Measurements from ENCODE around the gene HPCAL1. TPM values are rescaled to one million over a fixed set of nuclear protein-coding genes. Genes with fewer than 3 reads are reported as not detected.

Gene HPCAL1
- total RNA-seq, 1 donor from 2014 or later = 401 TPM

GRCh38 chr2:10435820-10436204 lies 133.1 kb downstream of the HPCAL1 start:
- intact Hi-C loops (cut with DNase I) = loop anchor here (1.0 to 10.0 kb wide), 3 partner anchors 312 to 621 kb away; no protein-coding TSS in a partner anchor
- H3K4me1 ChIP-seq = peaks cover 0 to 2% of the 10 kb centered on the region in 2 donors

GRCh38 chr2:10436583-10437110 lies 133.9 kb downstream of the HPCAL1 start:
- intact Hi-C loops (cut with DNase I) = loop anchor here (10.0 kb wide), 1 partner anchor 622 kb away; no protein-coding TSS in a partner anchor
- H3K9me3 ChIP-seq = no peaks in the 10 kb centered on the region
- no peak overlapping the region for H3K27ac ChIP-seq
- H3K4me1 ChIP-seq = peaks cover 0 to 2% of the 10 kb centered on the region in 2 donors
- H3K36me3 ChIP-seq = peaks cover 20 to 21% of the 10 kb centered on the region in 2 donors
- H3K27me3 ChIP-seq = no peaks in the 10 kb centered on the region
- H3K4me3 ChIP-seq = no peak overlapping the region
- TF ChIP-seq CTCF (IDR thresholded peaks at IDR 0.05) = no peak
- DNase-seq (ENCODE audit: low spot score in 2 of 2) = no peak

More at GRCh38 chr2:10435820-10436204, 133.1 kb downstream of the HPCAL1 start:
- H3K27me3 ChIP-seq = no peaks in the 10 kb centered on the region
- DNase-seq (ENCODE audit: low spot score in 2 of 2) = no peak
- no peak for TF ChIP-seq CTCF (IDR thresholded peaks at IDR 0.05)
- no peak overlapping the region for H3K4me3 ChIP-seq
- H3K27ac ChIP-seq = no peak overlapping the region
- peaks cover 12 to 13% of the 10 kb centered on the region in 2 donors for H3K36me3 ChIP-seq
- no peaks in the 10 kb centered on the region for H3K9me3 ChIP-seq

GRCh38 chr2:10437806-10438205 lies 135.1 kb downstream of the HPCAL1 start:
- no peak for DNase-seq (ENCODE audit: low spot score in 2 of 2)
- intact Hi-C loops (cut with DNase I) = loop anchor here (10.0 kb wide), 1 partner anchor 623 kb away; no protein-coding TSS in a partner anchor
- H3K27me3 ChIP-seq = no peaks in the 10 kb centered on the region
- H3K27ac ChIP-seq = no peak overlapping the region
- no peak for TF ChIP-seq CTCF (IDR thresholded peaks at IDR 0.05)
- no peak overlapping the region for H3K4me3 ChIP-seq
- peaks cover 0 to 2% of the 10 kb centered on the region in 2 donors for H3K4me1 ChIP-seq
- no peaks in the 10 kb centered on the region for H3K9me3 ChIP-seq
- H3K36me3 ChIP-seq = peaks cover 31 to 33% of the 10 kb centered on the region in 2 donors

GRCh38 chr2:10438688-10439087 lies 136.0 kb downstream of the HPCAL1 start:
- no peak overlapping the region for H3K4me3 ChIP-seq
- H3K4me1 ChIP-seq = peaks cover 0 to 2% of the 10 kb centered on the region in 2 donors
- no peak for DNase-seq (ENCODE audit: low spot score in 2 of 2)
- H3K9me3 ChIP-seq = no peaks in the 10 kb centered on the region
- no peak for TF ChIP-seq CTCF (IDR thresholded peaks at IDR 0.05)
- no peaks in the 10 kb centered on the region for H3K27me3 ChIP-seq
- peaks cover 39 to 41% of the 10 kb centered on the region in 2 donors for H3K36me3 ChIP-seq
- intact Hi-C loops (cut with DNase I) = loop anchor here (10.0 kb wide), 1 partner anchor 624 kb away; no protein-coding TSS in a partner anchor
- no peak overlapping the region for H3K27ac ChIP-seq

GRCh38 chr2:10439185-10439879 lies 136.6 kb downstream of the HPCAL1 start:
- Histone ChIP-seq H3K4me1 (peaks cover 0 to 2% of the 10 kb centered on the region in 2 donors), H3K9me3 (no peaks in the 10 kb centered on the region), H3K36me3 (peaks cover 40 to 48% of the 10 kb centered on the region in 2 donors), H3K27ac (peak overlapping the region in 1 of 2 donors; percentile 14), H3K4me3 (no peak overlapping the region), H3K27me3 (no peaks in the 10 kb centered on the region)
- peak in 1 of 3 experiments; percentile 8 for TF ChIP-seq CTCF (IDR thresholded peaks at IDR 0.05)
- DNase-seq (ENCODE audit: low spot score in 2 of 2) = no peak
- intact Hi-C loops (cut with DNase I) = loop anchor here (10.0 kb wide), 1 partner anchor 625 kb away; no protein-coding TSS in a partner anchor
